Measurements from ENCODE around the gene C2CD4C. TPM values are rescaled to one million over a fixed set of nuclear protein-coding genes. Genes with fewer than 3 reads are reported as not detected.
"Not testable (repeated sequence)": the region's sequence is repeated elsewhere in the genome, so short reads cannot be mapped to it uniquely, and the experiment has no call there.

C2CD4C gene
- total RNA-seq, 1 experiment from 2014 or later: 14.6 TPM

DNA sequence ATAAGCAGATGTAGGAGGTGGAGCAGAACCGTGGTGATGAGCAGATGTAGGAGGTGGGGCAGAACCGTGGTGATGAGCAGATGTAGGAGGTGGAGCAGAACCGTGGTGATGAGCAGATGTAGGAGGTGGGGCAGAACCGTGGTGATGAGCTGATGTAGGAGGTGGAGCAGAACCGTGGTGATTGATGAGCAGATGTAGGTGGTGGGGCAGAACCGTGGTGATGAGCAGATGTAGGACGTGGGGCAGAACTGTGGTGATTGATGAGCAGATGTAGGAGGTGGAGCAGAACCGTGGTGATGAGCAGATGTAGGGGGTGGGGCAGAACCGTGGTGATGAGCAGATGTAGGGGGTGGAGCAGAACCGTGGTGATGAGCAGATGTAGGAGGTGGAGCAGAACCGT is 27.0 kb downstream of the C2CD4C start:
- H2BK12ac ChIP-seq (ENCODE audit: insufficient read length, low read depth, low read length); H3K56ac ChIP-seq (ENCODE audit: insufficient read length, low read depth, low read length); H3K9me3 ChIP-seq (ENCODE audit: control insufficient read depth, low read depth, low read length); H3K79me1 ChIP-seq (ENCODE audit: insufficient read depth, low read depth, low read length, poor library complexity, severe bottlenecking); H3K27ac ChIP-seq (ENCODE audit: insufficient read length, low read depth, low read length); H4K20me1 ChIP-seq (ENCODE audit: control insufficient read depth, insufficient read depth, insufficient read length); H2BK5ac ChIP-seq (ENCODE audit: insufficient read length, low read length); H4K8ac ChIP-seq (replicated peaks; ENCODE audit: insufficient read length, low read depth, low read length); H2BK15ac ChIP-seq (ENCODE audit: low read depth, low read length); H3K14ac ChIP-seq (ENCODE audit: insufficient read depth, low read length); H3K18ac ChIP-seq (ENCODE audit: insufficient read length, low read depth, low read length); H4K5ac ChIP-seq (ENCODE audit: insufficient read length, low read depth, low read length); H2BK20ac ChIP-seq (ENCODE audit: low read depth, low read length, poor library complexity, severe bottlenecking); H3K23me2 ChIP-seq (ENCODE audit: insufficient read length, low read depth, low read length, poor library complexity, severe bottlenecking); H3K27ac Mint-ChIP-seq; H4K91ac ChIP-seq (ENCODE audit: insufficient read length, low read depth, low read length); H3K9ac ChIP-seq (ENCODE audit: extremely low read depth, insufficient read length, low read length); H3K36me3 Mint-ChIP-seq (ENCODE audit: insufficient read depth in 1 of 3, low read depth in 3 of 3); DNase-seq; H3K27me3 ChIP-seq (ENCODE audit: insufficient read depth, low read length); H3K4me1 ChIP-seq (ENCODE audit: insufficient read depth, low read length); H2AFZ ChIP-seq (ENCODE audit: low read length); H3K23ac ChIP-seq (ENCODE audit: insufficient read length, low read depth, low read length); H3K4me3 Mint-ChIP-seq; H3K4me2 ChIP-seq (ENCODE audit: insufficient read depth, insufficient read length, low read length); H3K4ac ChIP-seq (ENCODE audit: low read depth, low read length); H3K79me2 ChIP-seq (ENCODE audit: insufficient read depth, low read length); H2BK120ac ChIP-seq (ENCODE audit: low read depth, low read length, poor library complexity, severe bottlenecking); H2AK5ac ChIP-seq (ENCODE audit: insufficient read length, low read length); H3T11ph ChIP-seq (ENCODE audit: low read length): not testable (repeated sequence)
- Mint-ChIP-seq H3K9me3 (peaks cover 15 to 27% of the 10 kb centered on the region in 2 experiments), H3K27me3 (ENCODE audit: low read depth) (peaks cover 43% of the 10 kb centered on the region), H3K4me1 (peaks cover 26 to 33% of the 10 kb centered on the region in 2 experiments)
- no CpG with 5 or more reads among the region's 11 CpGs for WGBS (ENCODE audit: extremely low coverage, insufficient read length, low lambda C conversion rate)

GRCh38 chr19:380618-381219 is 28.2 kb downstream of the C2CD4C start:
- H2AFZ ChIP-seq (ENCODE audit: low read length); H3K79me1 ChIP-seq (ENCODE audit: insufficient read depth, low read depth, low read length, poor library complexity, severe bottlenecking); H2BK20ac ChIP-seq (ENCODE audit: low read depth, low read length, poor library complexity, severe bottlenecking); H3K9me3 ChIP-seq (ENCODE audit: control insufficient read depth, low read depth, low read length); H3T11ph ChIP-seq (ENCODE audit: low read length); H2BK15ac ChIP-seq (ENCODE audit: low read depth, low read length); H3K4me3 Mint-ChIP-seq; H3K23ac ChIP-seq (ENCODE audit: insufficient read length, low read depth, low read length); H2BK12ac ChIP-seq (ENCODE audit: insufficient read length, low read depth, low read length); H4K20me1 ChIP-seq (ENCODE audit: control insufficient read depth, insufficient read depth, insufficient read length); H3K27me3 ChIP-seq (ENCODE audit: insufficient read depth, low read length); DNase-seq; H3K4me2 ChIP-seq (ENCODE audit: insufficient read depth, insufficient read length, low read length); H3K9ac ChIP-seq (ENCODE audit: extremely low read depth, insufficient read length, low read length); H3K27ac Mint-ChIP-seq; H4K8ac ChIP-seq (replicated peaks; ENCODE audit: insufficient read length, low read depth, low read length); H2AK5ac ChIP-seq (ENCODE audit: insufficient read length, low read length); H3K27ac ChIP-seq (ENCODE audit: insufficient read length, low read depth, low read length); H4K5ac ChIP-seq (ENCODE audit: insufficient read length, low read depth, low read length); H3K79me2 ChIP-seq (ENCODE audit: insufficient read depth, low read length); H2BK120ac ChIP-seq (ENCODE audit: low read depth, low read length, poor library complexity, severe bottlenecking); H3K4me1 ChIP-seq (ENCODE audit: insufficient read depth, low read length); H2BK5ac ChIP-seq (ENCODE audit: insufficient read length, low read length); H3K4ac ChIP-seq (ENCODE audit: low read depth, low read length); H3K56ac ChIP-seq (ENCODE audit: insufficient read length, low read depth, low read length); H3K36me3 Mint-ChIP-seq (ENCODE audit: insufficient read depth in 1 of 3, low read depth in 3 of 3); H3K23me2 ChIP-seq (ENCODE audit: insufficient read length, low read depth, low read length, poor library complexity, severe bottlenecking); H3K14ac ChIP-seq (ENCODE audit: insufficient read depth, low read length); H3K18ac ChIP-seq (ENCODE audit: insufficient read length, low read depth, low read length); H4K91ac ChIP-seq (ENCODE audit: insufficient read length, low read depth, low read length): not testable (repeated sequence)
- Mint-ChIP-seq H3K4me1 (peaks cover 16 to 25% of the 10 kb centered on the region in 2 experiments), H3K27me3 (ENCODE audit: low read depth) (peaks cover 41% of the 10 kb centered on the region), H3K9me3 (peaks cover 15 to 27% of the 10 kb centered on the region in 2 experiments)
- WGBS (ENCODE audit: extremely low coverage, insufficient read length, low lambda C conversion rate): no CpG with 5 or more reads among the region's 17 CpGs
